HepG2 (cell line): ENCODE measurements around the gene BCL2L1. TPM values are rescaled to one million over a fixed set of nuclear protein-coding genes. Genes with fewer than 3 reads are reported as not detected.

Experiments used
- BRD4 ChIP-seq: sonication (generic); formaldehyde crosslinking; IDR thresholded peaks from 2 replicates; pipeline ENCODE4 v1.4.0; 2020; ENCODE audit warnings: missing genetic modification reagents
- CCAR2 ChIP-seq: fragments of 200-400 bp; formaldehyde crosslinking; optimal IDR thresholded peaks from 2 replicates; pipeline ENCODE3; 2018; ENCODE audit warnings: low read depth, mild to moderate bottlenecking, low read length, moderate library complexity
- CHD4 ChIP-seq: fragments of 200-600 bp; sonication (generic); IDR thresholded peaks from 2 replicates; pipeline ENCODE4 v1.7.0; 2017; ENCODE audit warnings: mild to moderate bottlenecking, low read length, borderline replicate concordance
- CSRNP2 ChIP-seq: sonication (generic); formaldehyde crosslinking; conservative IDR thresholded peaks from 2 replicates; pipeline ENCODE4 v1.8.0; 2022; ENCODE audit warnings: low read depth, missing genetic modification reagents
- HOXA7 ChIP-seq: sonication (generic); formaldehyde crosslinking; IDR thresholded peaks from 2 replicates; pipeline ENCODE4 v1.8.1; 2022; ENCODE audit warnings: mild to moderate bottlenecking, missing genetic modification reagents, moderate library complexity
- IRF2 ChIP-seq: IDR thresholded peaks from 2 replicates; pipeline ENCODE4 v1.6.1; 2018; ENCODE audit warnings: missing genetic modification reagents, missing compliant biosample characterization
- MIER2 ChIP-seq: IDR thresholded peaks from 2 replicates; pipeline ENCODE4 v1.6.1; 2016; ENCODE audit warnings: missing biosample characterization, missing genetic modification reagents
- MXD4 ChIP-seq: IDR thresholded peaks from 2 replicates; pipeline ENCODE4 v1.6.1; 2016; ENCODE audit warnings: mild to moderate bottlenecking, missing biosample characterization, missing genetic modification reagents
- NCOA1 ChIP-seq: sonication (generic); formaldehyde crosslinking; IDR thresholded peaks from 2 replicates; pipeline ENCODE4 v1.9.0; 2021; ENCODE audit warnings: missing genetic modification reagents
- NFYB ChIP-seq: sonication (generic); formaldehyde crosslinking; IDR thresholded peaks from 2 replicates; pipeline ENCODE4 v1.4.0; 2020; ENCODE audit warnings: missing genetic modification reagents
- RBAK ChIP-seq: sonication (generic); formaldehyde crosslinking; IDR thresholded peaks from 2 replicates; pipeline ENCODE4 v1.5.1; 2020; ENCODE audit warnings: mild to moderate bottlenecking, missing genetic modification reagents
- SIN3A ChIP-seq: IDR thresholded peaks from 2 replicates; pipeline ENCODE4 v1.6.1; 2011; ENCODE audit warnings: low read depth, mild to moderate bottlenecking, control low read depth, low read length, borderline replicate concordance
- TIGD3 ChIP-seq: sonication (generic); formaldehyde crosslinking; IDR thresholded peaks from 2 replicates; pipeline ENCODE4 v1.5.1; 2020; ENCODE audit warnings: mild to moderate bottlenecking, missing genetic modification reagents, borderline replicate concordance
- ZBTB7B ChIP-seq: sonication (generic); formaldehyde crosslinking; IDR thresholded peaks from 2 replicates; pipeline ENCODE4 v1.4.0; 2020; ENCODE audit warnings: missing genetic modification reagents
- ZNF10 ChIP-seq: sonication (generic); formaldehyde crosslinking; IDR thresholded peaks from 2 replicates; pipeline ENCODE4 v1.4.0; 2020; ENCODE audit warnings: mild to moderate bottlenecking, low read depth, missing genetic modification reagents, borderline replicate concordance
- ZNF430 ChIP-seq: sonication (generic); formaldehyde crosslinking; IDR thresholded peaks from 2 replicates; pipeline ENCODE4 v1.9.0; 2021; ENCODE audit warnings: mild to moderate bottlenecking, missing genetic modification reagents
- ZNF569 ChIP-seq: sonication (generic); formaldehyde crosslinking; IDR thresholded peaks from 2 replicates; pipeline ENCODE4 v1.5.0; 2020; ENCODE audit warnings: mild to moderate bottlenecking, missing genetic modification reagents, moderate library complexity, borderline replicate concordance
- ZNF576 ChIP-seq: sonication (generic); formaldehyde crosslinking; IDR thresholded peaks from 2 replicates; pipeline ENCODE4 v1.4.0; 2020; ENCODE audit warnings: mild to moderate bottlenecking, missing genetic modification reagents
- ZNF607 ChIP-seq: sonication (generic); formaldehyde crosslinking; IDR thresholded peaks from 2 replicates; pipeline ENCODE4 v1.5.1; 2020; ENCODE audit warnings: missing genetic modification reagents, mild to moderate bottlenecking, borderline replicate concordance
- ZNF614 ChIP-seq: IDR thresholded peaks from 2 replicates; pipeline ENCODE4 v1.6.1; 2018; ENCODE audit warnings: missing biosample characterization, missing genetic modification reagents, inconsistent platforms, borderline replicate concordance
- ZSCAN20 ChIP-seq: sonication (generic); formaldehyde crosslinking; IDR thresholded peaks from 2 replicates; pipeline ENCODE4 v1.4.0; 2020; ENCODE audit warnings: missing genetic modification reagents, mild to moderate bottlenecking, borderline replicate concordance
- ZSCAN30 ChIP-seq: sonication (generic); formaldehyde crosslinking; IDR thresholded peaks from 2 replicates; pipeline ENCODE4 v1.5.0; 2020; ENCODE audit warnings: mild to moderate bottlenecking, missing genetic modification reagents
- polyA plus RNA-seq, 8 experiments: library from polyadenylated mRNA; depleted of rRNA in 3 of 8; stranded (reverse) in 7 of 8; unstranded in 1 of 8; fragments of >200 nt; fragmentation: Illumina TruSeq in 4 of 8; extraction: Trizol in 4 of 8; gene quantifications; 2 replicates each; pipeline versions ENCODE4 v1.2.1 to v1.2.3, GENCODE V29; 2011 to 2016; ENCODE audit warnings: low read depth in 4 of 8, missing spikeins in 1 of 8, mixed read lengths in 1 of 8; ENCODE audit not compliant: insufficient read depth in 1 of 8
- total RNA-seq, 5 experiments: library from RNA; depleted of rRNA; stranded (reverse); fragments of >200 nt; fragmentation: Illumina TruSeq; extraction: Trizol; gene quantifications; 2 replicates each; pipeline ENCODE4 v1.2.3, GENCODE V29; 2016; ENCODE audit warnings: low read depth in 1 of 5

The BCL2L1 gene
- total and polyA plus RNA-seq, 2 of the 13 experiments (the other 11 are each of a cell fraction or from before 2014, with no cell fraction given): 164 to 258 TPM

- TF ChIP-seq ZNF569 (CRISPR knock-in tag) (peak; percentile 72; the same call in 1 of the 2 replicates), HOXA7 (no peak), RBAK (CRISPR knock-in tag) (peak; percentile 67; the same call in 1 of the 2 replicates), ZNF614 (peak; percentile 98), ZNF576 (CRISPR knock-in tag) (no peak), CCAR2 (peak; percentile 56), ZNF10 (CRISPR knock-in tag) (no peak), TIGD3 (peak; percentile 91; the same call in 1 of the 2 replicates), BRD4 (peak; percentile 100), SIN3A (peak; percentile 47; the same call in 1 of the 2 replicates), NFYB (peak; percentile 52; the same call in 1 of the 2 replicates), CSRNP2 (no peak), ZNF430 (CRISPR knock-in tag) (peak; percentile 98), ZBTB7B (CRISPR knock-in tag) (peak; percentile 99), IRF2 (peak; percentile 99), ZNF607 (CRISPR knock-in tag) (peak; percentile 96), ZSCAN20 (CRISPR knock-in tag) (peak; percentile 95), MXD4 (peak; percentile 92), ZSCAN30 (CRISPR knock-in tag) (peak; percentile 91), NCOA1 (CRISPR knock-in tag) (peak; percentile 100), MIER2 (peak; percentile 92), CHD4 (0 out of 2 replicates have a peak, but pooled peaks have one; percentile 61)
Observed at GRCh38 chr20:31704225-31705119, 18.2 kb downstream of the BCL2L1 start (continued).
